SK-N-SH (cell line): Measurements from ENCODE around the gene SLC12A7. TPM values are rescaled to one million over a fixed set of nuclear protein-coding genes. Genes with fewer than 3 reads are reported as not detected.

ENCODE experiments used
- CTCF ChIA-PET: fragments of 300-600, 350-600 bp; formaldehyde crosslinking; extraction: SDS; loops from one replicate; lab custom pipeline; 2021; lab: Yijun Ruan, JAX
- POLR2A ChIA-PET: fragments of 350-600 bp; sonication (Branson Sonifier 250); formaldehyde crosslinking; extraction: SDS; loops from one replicate; lab custom pipeline; 2020; ENCODE audit warnings: antibody characterized with exemption, inconsistent platforms; lab: Yijun Ruan, JAX
- DNase-seq: peaks from one replicate; pipeline ENCODE4 v3.0.0; 2012
- H2AFZ ChIP-seq: fragments of 200-600 bp; sonication (generic); 2 replicates; pipeline ENCODE4 v1.8.1; 2016; ENCODE audit warnings: antibody characterized with exemption, mild to moderate bottlenecking, low read depth
- H3F3A ChIP-seq: fragments of 200-600 bp; sonication (generic); replicated peaks from 2 replicates; pipeline ENCODE3; 2016; ENCODE audit warnings: antibody characterized with exemption, mild to moderate bottlenecking; ENCODE audit not compliant: insufficient read depth
- H3K27ac ChIP-seq, 2 experiments: fragments of 200-500 bp in 1 of 2; fragments of 200-600 bp in 1 of 2; sonication (Bioruptor generic) in 1 of 2; sonication (generic), shearing (Covaris generic) in 1 of 2; 2 replicates each; pipeline versions ENCODE4 v1.5.1 to v1.6.1; 2014 to 2016; ENCODE audit warnings: low read depth in 2 of 2, inconsistent platforms in 1 of 2, low read length in 1 of 2, mild to moderate bottlenecking in 1 of 2, mixed read lengths in 1 of 2
- H3K27me3 ChIP-seq: fragments of 200-600 bp; sonication (generic), shearing (Covaris generic); 2 replicates; pipeline ENCODE4 v1.6.1; 2016; ENCODE audit warnings: mixed run types; ENCODE audit not compliant: insufficient read depth
- H3K36me3 ChIP-seq, 2 experiments: fragments of 200-500 bp in 1 of 2; fragments of 200-600 bp in 1 of 2; sonication (Bioruptor generic) in 1 of 2; sonication (generic) in 1 of 2; replicated peaks in 1 of 2; 2 replicates each; pipeline versions ENCODE3 to v1.5.1; 2014 to 2016; ENCODE audit warnings: low read length in 1 of 2, mild to moderate bottlenecking in 1 of 2; ENCODE audit not compliant: insufficient read depth in 2 of 2, control insufficient read depth in 1 of 2
- H3K4me1 ChIP-seq, 2 experiments: fragments of 200-500 bp in 1 of 2; fragments of 200-600 bp in 1 of 2; sonication (Bioruptor generic) in 1 of 2; sonication (generic), shearing (Covaris generic) in 1 of 2; 2 replicates each; pipeline versions ENCODE4 v1.5.1 to v1.6.1; 2014 to 2016; ENCODE audit warnings: low read depth in 1 of 2, low read length in 1 of 2, mixed run types in 1 of 2; ENCODE audit not compliant: insufficient read depth in 2 of 2, control insufficient read depth in 1 of 2
- H3K4me2 ChIP-seq: fragments of 200-600 bp; sonication (generic), shearing (Covaris generic); 2 replicates; pipeline ENCODE4 v1.6.1; 2017; ENCODE audit warnings: mixed run types
- H3K4me3 ChIP-seq, 2 experiments: fragments of 200-500 bp in 1 of 2; fragments of 200-600 bp in 1 of 2; sonication (Bioruptor generic) in 1 of 2; sonication (generic), shearing (Covaris generic) in 1 of 2; 2 replicates each; pipeline versions ENCODE4 v1.5.1 to v1.8.1; 2014 to 2016; ENCODE audit warnings: low read depth in 2 of 2, inconsistent platforms in 1 of 2, low read length in 1 of 2, mild to moderate bottlenecking in 1 of 2, mixed read lengths in 1 of 2, moderate library complexity in 1 of 2
- H3K79me2 ChIP-seq: fragments of 200-600 bp; sonication (generic); 2 replicates; pipeline ENCODE4 v1.8.1; 2017; ENCODE audit warnings: mild to moderate bottlenecking; ENCODE audit not compliant: insufficient read depth
- H3K9ac ChIP-seq: fragments of 200-600 bp; sonication (generic); 2 replicates; pipeline ENCODE4 v1.6.1; 2017; ENCODE audit warnings: mixed run types
- H3K9me2 ChIP-seq: fragments of 200-600 bp; sonication (generic); 2 replicates; pipeline ENCODE4 v1.6.1; 2017; ENCODE audit warnings: mixed run types
- H3K9me3 ChIP-seq: fragments of 200-600 bp; sonication (generic); 2 replicates; pipeline ENCODE4 v1.6.1; 2017; ENCODE audit warnings: mixed run types, mild to moderate bottlenecking, moderate library complexity
- H4K20me1 ChIP-seq: fragments of 200-600 bp; sonication (generic); 2 replicates; pipeline ENCODE4 v1.6.1; 2017; ENCODE audit warnings: mild to moderate bottlenecking, mixed run types; ENCODE audit not compliant: insufficient read depth
- EP300 ChIP-seq, 2 experiments: IDR thresholded peaks; 2 replicates each; pipeline versions ENCODE4 v1.4.0 to v1.6.1; 2012; ENCODE audit warnings: borderline replicate concordance in 1 of 2, low read depth in 1 of 2, low read length in 1 of 2
- FOSL2 ChIP-seq: IDR thresholded peaks from 2 replicates; pipeline ENCODE4 v1.4.0; 2012; ENCODE audit warnings: low read depth, mild to moderate bottlenecking, moderate library complexity, borderline replicate concordance
- FOXJ3 ChIP-seq: sonication (generic); formaldehyde crosslinking; IDR thresholded peaks from 2 replicates; pipeline ENCODE4 v1.5.1; 2020; ENCODE audit warnings: mild to moderate bottlenecking, missing genetic modification reagents
- GATA2 ChIP-seq: sonication (generic); formaldehyde crosslinking; IDR thresholded peaks from 2 replicates; pipeline ENCODE4 v1.5.0; 2020; ENCODE audit warnings: mild to moderate bottlenecking, missing genetic modification reagents
- IRF3 ChIP-seq: fragments of 150-350 bp; IDR thresholded peaks from 2 replicates; pipeline ENCODE4 v1.6.1; 2016; ENCODE audit warnings: mild to moderate bottlenecking, low read depth, low read length
- MEF2A ChIP-seq: IDR thresholded peaks from 2 replicates; pipeline ENCODE4 v1.4.0; 2012; ENCODE audit warnings: low read depth, borderline replicate concordance
- NRF1 ChIP-seq: IDR thresholded peaks from 2 replicates; pipeline ENCODE4 v1.6.1; 2012; ENCODE audit warnings: low read depth, mild to moderate bottlenecking, low read length
- POLR2AphosphoS5 ChIP-seq: IDR thresholded peaks from 2 replicates; pipeline ENCODE4 v1.6.1; 2012; ENCODE audit warnings: low read depth, low read length
- RAD21 ChIP-seq: IDR thresholded peaks from 2 replicates; pipeline ENCODE4 v1.6.1; 2012; ENCODE audit warnings: mild to moderate bottlenecking, low read length
- REST ChIP-seq: IDR thresholded peaks from 2 replicates; pipeline ENCODE4 v1.6.1; 2012; ENCODE audit warnings: mild to moderate bottlenecking, low read depth, low read length, moderate library complexity
- RFX5 ChIP-seq: IDR thresholded peaks from 2 replicates; pipeline ENCODE4 v1.6.1; 2012; ENCODE audit warnings: mild to moderate bottlenecking, improper control_type of control experiment, low read length
- TCF12 ChIP-seq: IDR thresholded peaks from 2 replicates; pipeline ENCODE4 v1.4.0; 2012
- USF1 ChIP-seq: IDR thresholded peaks from 2 replicates; pipeline ENCODE4 v1.4.0; 2012; ENCODE audit warnings: low read depth, borderline replicate concordance
- ZBTB33 ChIP-seq: IDR thresholded peaks from 2 replicates; pipeline ENCODE4 v1.4.0; 2012; ENCODE audit warnings: low read depth, borderline replicate concordance
- WGBS: methylation state at CpG from one replicate; pipeline ENCODE4 v1.1.6; 2017; ENCODE audit warnings: low lambda C conversion rate; 5-methylcytosine and 5-hydroxymethylcytosine counted together
- polyA plus RNA-seq, 3 experiments: library from polyadenylated mRNA; depleted of rRNA; stranded (reverse); fragments of >200 nt; gene quantifications; 2 replicates each; pipeline ENCODE4 v1.2.3, GENCODE V29; 2012

SLC12A7 gene
- polyA plus RNA-seq, 1 of the 3 experiments (the other 2 are of a cell fraction) = 2.6 TPM

GRCh38 chr5:1130218-1130946 is 18.5 kb upstream of the SLC12A7 start:
- Histone ChIP-seq H3K9me2 (no peaks in the 10 kb centered on the region), H4K20me1 (no peaks in the 10 kb centered on the region), H3K27me3 (peaks cover 4% of the 10 kb centered on the region; the same call in 1 of the 2 replicates), H3K4me1 (peaks cover 0 to 8% of the 10 kb centered on the region in 2 experiments; a peak in 1 of 4 replicates), H3K27ac (no peak overlapping the region), H3K9me3 (no peaks in the 10 kb centered on the region), H3K79me2 (no peaks in the 10 kb centered on the region), H3F3A (no peaks in the 10 kb centered on the region), H3K36me3 (no peaks in the 10 kb centered on the region), H2AFZ (no peak overlapping the region), H3K9ac (no peak overlapping the region), H3K4me2 (no peak overlapping the region), H3K4me3 (no peak overlapping the region)
- ChIA-PET CTCF (interaction anchor here (1.9 kb wide), 1 partner anchor 10 kb away, joined by 10 read pairs; no protein-coding TSS in a partner anchor), POLR2A (no interaction called here)
- DNase-seq = no peak
- WGBS = 61% methylated on average over 14 of the region's 26 CpGs
- TF ChIP-seq EP300 (IDR thresholded peaks at IDR 0.05; ENCODE audit: borderline replicate concordance in 1 of 2, low read depth in 1 of 2, low read length in 1 of 2) (no peak), NRF1 (no peak), REST (no peak), GATA2 (no peak), FOXJ3 (CRISPR knock-in tag) (no peak), POLR2AphosphoS5 (no peak), RAD21 (no peak), USF1 (no peak), IRF3 (no peak), FOSL2 (no peak)

GRCh38 chr5:1129711-1130055 is 17.8 kb upstream of the SLC12A7 start:
- H3K36me3 ChIP-seq = no peaks in the 10 kb centered on the region
- POLR2A ChIA-PET = no interaction called here
- no peaks in the 10 kb centered on the region for H3K79me2 ChIP-seq
- no peak overlapping the region for H2AFZ ChIP-seq
- no peaks in the 10 kb centered on the region for H3K9me3 ChIP-seq
- no peak overlapping the region for H3K4me2 ChIP-seq
- peaks cover 4% of the 10 kb centered on the region; the same call in 1 of the 2 replicates for H3K27me3 ChIP-seq
- WGBS = 64% methylated on average over 7 of the region's 9 CpGs
- H3K4me3 ChIP-seq = no peak overlapping the region
- H3K27ac ChIP-seq = no peak overlapping the region
- H3K4me1 ChIP-seq = peaks cover 0 to 11% of the 10 kb centered on the region in 2 experiments; a peak in 1 of 4 replicates
- H3F3A ChIP-seq = no peaks in the 10 kb centered on the region
- H3K9me2 ChIP-seq = no peaks in the 10 kb centered on the region
- no peaks in the 10 kb centered on the region for H4K20me1 ChIP-seq
- H3K9ac ChIP-seq = no peak overlapping the region
- no peak for DNase-seq
- CTCF ChIA-PET = interaction anchor here (0.9 to 1.9 kb wide), 2 partner anchors 11 to 45 kb away, joined by 4 to 10 read pairs; no protein-coding TSS in a partner anchor
- no peak for TF ChIP-seq MEF2A
- no peak for TF ChIP-seq REST
- TF ChIP-seq TCF12 = no peak
- TF ChIP-seq NRF1 = no peak
- TF ChIP-seq RFX5 = no peak
- no peak for TF ChIP-seq ZBTB33
